Middle frontal gyrus (tissue), 1 donor: ENCODE results near the gene ATP4B.
"Not testable (repeated sequence)": the region's sequence is repeated elsewhere in the genome, so short reads cannot be mapped to it uniquely, and the experiment has no call there.

Experiments
- DNase-seq: peaks from one replicate; pipeline ENCODE4 v3.0.0-alpha.2; 2015; ENCODE audit warnings: low spot score; ENCODE audit errors: extremely low spot score

The ATP4B gene

GRCh38 chr13:113625965-113626721 lies 31.9 kb downstream of the ATP4B start:
- DNase-seq, result no peak

GRCh38 chr13:113624640-113625304 lies 33.2 kb downstream of the ATP4B start:
- not testable (repeated sequence) for DNase-seq

- DNase-seq, result no peak
Observed at GRCh38 chr13:113624235-113624587, 33.8 kb downstream of the ATP4B start.

DNA sequence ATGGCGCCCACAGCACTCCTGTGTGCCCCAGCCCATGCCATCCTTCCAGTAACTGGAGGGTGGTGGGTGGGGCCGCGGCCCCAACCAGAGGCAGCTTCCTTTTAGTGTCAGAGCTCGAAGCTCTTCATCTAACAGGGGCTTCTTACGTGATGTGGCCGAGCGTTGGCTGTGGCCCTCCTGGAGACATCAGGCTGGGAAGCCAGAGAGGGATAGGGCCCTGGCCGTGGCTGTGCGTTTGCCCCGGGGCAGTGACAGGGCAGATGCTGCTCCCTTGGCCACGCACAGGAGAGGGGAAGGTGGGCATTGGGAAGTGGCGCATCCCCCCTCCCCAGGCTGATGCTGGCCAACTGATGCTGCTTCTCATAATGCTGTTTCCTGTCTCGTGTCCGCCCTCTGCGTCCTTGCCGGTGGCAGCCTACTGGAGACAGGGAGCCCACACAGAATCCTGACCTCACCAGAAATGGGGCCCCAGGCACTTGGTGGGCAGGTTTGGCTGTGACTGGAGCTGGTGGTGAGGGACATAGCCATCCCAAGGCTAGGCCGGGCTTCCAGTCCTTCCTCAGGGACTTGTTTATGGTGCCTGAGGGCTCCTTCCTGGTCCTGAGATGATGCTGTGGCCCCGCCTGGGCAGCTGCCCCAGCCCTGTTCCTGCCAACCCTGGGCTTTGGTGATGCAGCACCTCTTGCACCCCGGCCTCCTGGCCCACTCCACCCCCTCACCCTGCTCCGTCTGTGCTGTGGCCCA lies 34.3 kb downstream of the ATP4B start:
- no peak for DNase-seq

GRCh38 chr13:113622791-113623490 lies 35.1 kb downstream of the ATP4B start:
- DNase-seq, result no peak

DNA sequence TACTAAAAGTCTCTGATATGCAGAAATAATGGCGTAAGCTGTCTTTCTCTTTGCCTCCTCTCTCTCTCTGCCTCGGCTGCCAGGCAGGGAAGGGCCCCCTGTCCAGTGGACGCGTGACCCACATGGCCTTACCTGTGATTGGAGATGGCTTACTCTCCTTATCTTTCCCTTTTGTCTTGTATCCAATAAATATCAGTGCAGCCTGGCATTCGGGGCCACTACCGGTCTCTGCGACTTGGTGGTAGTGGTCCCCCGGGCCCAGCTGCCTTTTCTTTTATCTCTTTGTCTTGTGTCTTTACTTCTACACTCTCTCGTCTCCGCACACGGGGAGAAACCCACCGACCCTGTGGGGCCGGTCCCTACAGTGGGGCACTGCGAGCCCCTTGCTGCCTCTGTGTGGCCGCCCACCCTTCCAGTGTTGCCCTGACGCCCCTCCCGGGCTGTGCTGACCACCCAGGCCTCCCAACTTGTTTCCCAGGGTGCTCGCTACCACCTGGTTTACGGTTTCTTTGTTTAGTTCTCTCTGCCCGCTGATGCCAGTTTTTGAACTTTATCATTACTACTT lies 35.9 kb downstream of the ATP4B start:
- DNase-seq, result not testable (repeated sequence)

- DNase-seq, result not testable (repeated sequence)
Observed at GRCh38 chr13:113621498-113621897, 36.5 kb downstream of the ATP4B start.

- no peak for DNase-seq
Observed at GRCh38 chr13:113621046-113621445, 37.0 kb downstream of the ATP4B start.

DNA sequence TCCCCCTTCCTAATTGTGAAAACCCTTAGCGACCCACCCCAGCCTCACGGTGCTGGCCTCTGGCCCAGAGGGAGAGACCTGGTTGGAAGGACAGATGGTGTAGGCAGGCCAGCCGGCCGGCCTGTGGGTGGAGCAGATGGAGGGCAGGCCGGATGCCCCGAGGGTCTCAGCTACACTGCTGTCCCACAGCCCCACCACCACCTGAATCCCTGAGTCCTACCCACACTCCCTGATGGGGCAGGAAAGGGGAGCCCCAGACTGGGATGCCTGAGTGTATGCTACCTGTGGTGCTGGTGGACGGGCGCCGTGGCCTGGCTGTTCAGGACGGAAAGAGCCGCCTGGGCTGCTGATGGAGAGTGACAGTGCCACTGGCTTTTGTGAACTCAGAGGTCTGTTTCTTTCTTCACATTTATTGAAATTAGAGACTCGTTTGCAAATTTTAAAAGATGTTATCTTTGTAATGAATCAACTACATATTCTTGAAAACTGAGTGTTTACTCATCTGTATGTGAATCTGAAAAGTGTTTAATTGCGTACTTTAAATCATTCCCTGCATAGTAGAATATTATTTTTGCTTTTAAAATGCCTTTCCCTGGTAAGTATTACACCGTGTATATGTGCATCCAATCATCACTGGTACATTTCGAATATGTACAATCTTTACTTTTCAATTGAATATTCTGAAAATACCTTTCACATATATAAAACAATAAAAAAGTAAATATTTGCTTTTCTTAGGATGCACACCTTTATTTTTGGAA lies 37.8 kb downstream of the ATP4B start:
- no peak for DNase-seq

- no peak for DNase-seq
Observed at GRCh38 chr13:113618455-113618854, 39.5 kb downstream of the ATP4B start.

GRCh38 chr13:113617961-113618360 lies 40.0 kb downstream of the ATP4B start:
- DNase-seq, result no peak

DNA sequence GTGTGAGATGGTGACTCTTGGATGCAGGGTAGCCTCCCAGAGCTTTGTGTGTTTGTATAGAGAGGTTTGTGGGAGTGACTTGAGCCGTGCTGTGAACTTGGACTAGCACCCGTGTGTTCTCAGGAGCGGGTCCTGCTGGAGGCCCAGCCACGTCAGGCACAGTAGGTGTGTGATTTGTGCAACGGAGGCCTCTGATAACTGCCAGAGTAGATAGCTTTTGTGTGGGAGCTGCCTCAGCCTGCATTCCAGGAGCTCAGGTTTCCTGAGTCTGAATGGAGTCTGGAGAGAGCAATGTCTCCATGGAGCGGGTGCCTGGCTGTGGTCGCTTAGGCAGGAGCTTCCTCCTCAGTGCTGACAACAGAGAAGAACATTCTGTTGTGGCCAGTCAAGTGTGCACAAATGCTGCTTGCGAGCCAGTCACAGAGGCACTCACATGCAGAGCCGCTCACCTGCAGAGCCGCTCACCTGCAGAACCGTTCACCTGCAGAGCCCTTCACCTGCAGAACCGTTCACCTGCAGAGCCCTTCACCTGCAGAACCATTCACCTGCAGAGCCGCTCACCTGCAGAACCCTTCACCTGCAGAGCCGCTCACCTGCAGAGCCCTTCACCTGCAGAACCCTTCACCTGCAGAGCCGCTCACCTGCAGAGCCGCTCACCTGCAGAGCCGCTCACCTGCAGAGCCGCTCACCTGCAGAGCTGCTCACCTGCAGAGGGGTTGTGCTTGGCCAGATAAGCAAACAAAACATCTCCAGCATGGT lies 40.8 kb downstream of the ATP4B start:
- DNase-seq, result no peak

GRCh38 chr13:113616281-113616906 lies 41.6 kb downstream of the ATP4B start:
- DNase-seq, result no peak

DNA sequence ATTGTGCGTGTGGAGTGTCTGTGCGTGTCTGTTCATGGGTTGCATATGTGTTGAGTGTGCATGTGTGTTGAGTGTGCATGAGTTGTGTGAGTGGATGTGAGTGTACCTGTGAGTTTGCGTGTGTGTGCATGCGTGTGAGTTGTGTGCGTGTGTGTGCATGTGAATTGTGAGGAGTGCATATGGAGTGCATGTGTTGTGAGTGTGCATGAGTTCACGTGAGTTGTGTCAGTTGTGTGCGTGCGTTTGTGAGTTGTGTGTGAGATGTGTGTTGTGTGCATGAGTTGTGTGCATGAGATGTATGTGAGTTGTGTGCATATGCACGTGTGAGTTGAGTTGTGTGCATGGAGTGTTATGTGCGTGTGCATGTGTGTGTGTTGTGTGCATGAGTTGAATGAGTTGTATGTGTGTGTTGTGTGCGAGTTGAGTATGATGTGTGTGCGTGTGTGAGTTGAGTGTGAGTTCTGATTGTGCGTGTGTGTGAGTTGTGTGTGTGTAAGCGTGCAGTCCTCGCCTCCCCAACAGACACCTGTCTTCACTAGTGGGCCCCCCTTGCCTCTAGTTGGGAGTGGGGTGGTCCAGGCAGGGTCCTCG lies 44.1 kb downstream of the ATP4B start:
- DNase-seq, result no peak

DNA sequence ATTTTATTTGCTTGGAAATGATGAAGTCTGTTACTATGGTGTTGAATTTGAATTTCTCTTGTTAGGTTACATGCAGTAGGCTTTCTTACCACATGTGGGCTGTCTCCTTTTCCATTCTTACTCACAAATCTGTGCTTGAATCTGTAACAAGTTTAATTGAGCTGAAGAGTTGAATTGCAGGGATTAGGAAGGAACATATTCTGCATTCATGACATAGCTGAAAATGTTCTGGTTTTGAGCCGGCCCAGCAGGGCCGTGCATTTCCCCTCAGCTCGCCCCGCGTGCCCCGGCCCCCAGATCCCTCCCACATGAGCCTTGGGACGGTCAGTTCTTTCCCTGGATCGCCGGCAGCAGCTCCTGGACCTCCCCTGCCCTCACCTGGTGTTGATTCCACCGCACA lies 45.4 kb downstream of the ATP4B start:
- DNase-seq, result no peak

- no peak for DNase-seq
Observed at GRCh38 chr13:113611996-113612395, 46.0 kb downstream of the ATP4B start.

- no peak for DNase-seq
Observed at GRCh38 chr13:113610266-113610665, 47.7 kb downstream of the ATP4B start.

GRCh38 chr13:113609616-113610015 lies 48.4 kb downstream of the ATP4B start:
- DNase-seq, result no peak

DNA sequence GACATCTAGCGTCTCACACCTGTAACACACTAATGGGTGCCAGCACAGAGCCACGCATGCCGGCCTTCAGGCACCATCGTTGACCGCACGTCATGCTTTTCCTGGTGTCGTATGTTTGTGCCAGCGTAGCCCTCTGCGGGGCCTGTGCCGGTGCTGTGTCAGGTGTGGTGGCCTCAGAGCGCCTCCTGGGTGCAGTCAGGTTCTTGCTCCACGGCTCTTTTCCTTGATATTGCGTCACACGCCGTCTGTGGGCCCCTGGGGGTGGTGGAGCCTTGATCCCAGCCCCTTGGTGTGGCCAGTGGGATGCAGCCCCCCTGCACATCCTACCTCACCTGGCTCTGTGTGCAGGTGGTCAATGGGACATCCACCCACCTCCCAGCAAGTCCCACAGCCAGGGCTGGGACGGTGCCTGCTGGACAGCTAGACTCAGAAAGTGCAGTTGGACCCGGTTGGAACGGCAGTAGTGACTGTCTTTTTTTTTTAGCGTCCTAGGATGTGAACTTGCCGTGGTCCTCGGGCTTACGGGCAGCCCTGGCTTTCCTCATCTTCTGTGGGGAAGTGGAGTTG lies 48.9 kb downstream of the ATP4B start:
- DNase-seq, result no peak
